Immature natural killer cell (primary cell): ENCODE data around the gene PLEKHA1. TPM values are rescaled to one million over a fixed set of nuclear protein-coding genes. Genes with fewer than 3 reads are reported as not detected.

Experiments used
- DNase-seq, 3 donors: peaks; one replicate each; pipeline ENCODE4 v3.0.0; 2022; ENCODE audit warnings: mixed read lengths in 1 of 3
- H3K27ac Mint-ChIP-seq, 6 donors: one replicate each; pipeline ENCODE4 v1.8.0; 2020; ENCODE audit warnings: mixed read lengths in 6 of 6, mild to moderate bottlenecking in 5 of 6, inconsistent platforms in 4 of 6, moderate library complexity in 3 of 6
- H3K27me3 Mint-ChIP-seq, 3 donors: one replicate each; pipeline ENCODE4 v1.8.0; 2020 to 2021; ENCODE audit warnings: low read depth in 3 of 3, mild to moderate bottlenecking in 3 of 3, mixed read lengths in 3 of 3, moderate library complexity in 3 of 3, inconsistent platforms in 1 of 3
- H3K36me3 Mint-ChIP-seq, 3 donors: one replicate each; pipeline ENCODE4 v1.8.0; 2020; ENCODE audit warnings: mixed read lengths in 3 of 3, inconsistent platforms in 2 of 3, mild to moderate bottlenecking in 2 of 3
- H3K4me1 Mint-ChIP-seq, 2 donors: one replicate each; pipeline ENCODE4 v1.8.0; 2020; ENCODE audit warnings: inconsistent platforms in 2 of 2, mild to moderate bottlenecking in 2 of 2, mixed read lengths in 2 of 2, moderate library complexity in 1 of 2
- H3K4me3 Mint-ChIP-seq, 5 donors: one replicate each; pipeline ENCODE4 v1.8.0; 2020; ENCODE audit warnings: mild to moderate bottlenecking in 5 of 5, mixed read lengths in 5 of 5, inconsistent platforms in 3 of 5, moderate library complexity in 3 of 5
- H3K9me3 Mint-ChIP-seq, 6 donors: one replicate each; pipeline ENCODE4 v1.8.0; 2020; ENCODE audit warnings: mild to moderate bottlenecking in 6 of 6, mixed read lengths in 6 of 6, inconsistent platforms in 4 of 6, moderate library complexity in 3 of 6
- polyA plus RNA-seq, 3 donors: library from polyadenylated mRNA; unstranded; fragments of 300-500 nt; fragmentation: Illumina TruSeq; gene quantifications; one replicate each; pipeline ENCODE4 v1.2.3, GENCODE V29; 2021

PLEKHA1 gene
- polyA plus RNA-seq = 100 to 1,000 TPM; 134 to 142 (median 140) TPM

DNA sequence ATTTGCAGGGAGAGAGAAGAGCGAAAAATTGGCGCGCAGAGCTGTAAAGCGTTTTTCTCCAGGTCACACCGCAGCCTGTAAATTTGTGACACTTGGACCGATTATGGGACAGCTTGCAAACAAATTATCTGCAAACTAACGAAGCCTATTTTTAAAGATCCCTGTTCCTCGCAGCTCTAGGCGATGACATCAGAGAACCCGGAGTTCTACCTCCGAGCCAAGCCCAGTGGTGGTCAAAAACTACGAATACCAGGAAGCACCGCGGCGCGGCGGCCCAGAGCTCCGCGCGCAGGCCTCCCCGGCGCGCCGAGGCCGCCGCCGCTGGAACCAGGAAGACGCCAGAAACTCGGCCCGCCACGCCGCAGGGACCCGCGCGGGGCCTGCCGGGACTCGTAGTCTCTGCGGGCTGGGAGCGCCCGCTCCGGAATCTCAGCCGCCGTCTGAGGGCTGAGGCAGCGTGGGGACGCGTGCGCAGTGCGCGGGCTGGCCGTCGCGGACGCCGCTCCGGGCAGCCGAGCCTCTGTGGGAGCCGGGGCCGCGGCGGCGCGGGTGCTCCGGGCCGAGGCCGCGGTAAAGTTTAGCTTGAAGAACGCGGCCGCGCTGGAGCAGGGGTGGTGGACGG is at the start of gene PLEKHA1:
Gene PLEKHA1 (plus strand): TSS at position 472 of the 622 bp plus-strand sequence. CDS start 18,493 bp downstream, outside the sequence.
- Mint-ChIP-seq H3K9me3 (no peaks in the 10 kb centered on the region), H3K4me3 (peak within 1 kb of the TSS; percentile 93 to 97 (median 94)), H3K4me1 (peaks cover 37 to 52% of the 10 kb centered on the region in 2 donors), H3K36me3 (peaks cover 0 to 6% (median under 1%) of the 10 kb centered on the region in 3 donors), H3K27me3 (peaks cover 8 to 18% (median 11%) of the 10 kb centered on the region in 3 donors), H3K27ac (peak within 1 kb of the TSS; percentile 91 to 98 (median 96))
- DNase-seq = peak; percentile 92 to 93 (median 92)

DNA sequence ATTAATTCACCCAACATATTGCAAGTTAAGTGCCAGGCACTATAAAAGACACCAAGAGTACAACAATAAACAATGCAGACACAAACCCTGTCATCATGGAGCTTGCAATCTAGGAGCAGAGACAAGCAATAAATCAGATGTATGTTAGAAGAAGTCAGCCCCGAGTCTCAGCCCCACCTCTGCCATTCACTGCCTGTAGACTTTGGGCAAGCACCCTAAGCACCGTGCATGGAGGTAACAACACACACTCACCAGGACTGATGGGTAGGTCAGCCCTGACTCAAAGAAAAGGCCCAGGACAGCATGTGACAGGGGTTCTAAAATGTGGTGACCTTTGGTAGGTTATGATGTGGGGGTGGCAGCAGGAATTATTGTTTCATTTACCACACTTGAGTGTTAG is 49.3 kb upstream of the PLEKHA1 start:
- Mint-ChIP-seq H3K36me3 (peaks cover 0 to 3% (median 0%) of the 10 kb centered on the region in 3 donors), H3K27ac (no peak overlapping the region), H3K4me1 (no peaks in the 10 kb centered on the region), H3K9me3 (peaks cover 0 to 11% (median 5%) of the 10 kb centered on the region in 6 donors), H3K4me3 (no peak overlapping the region), H3K27me3 (peaks cover 9 to 12% (median 9%) of the 10 kb centered on the region in 3 donors)
- DNase-seq = no peak

DNA sequence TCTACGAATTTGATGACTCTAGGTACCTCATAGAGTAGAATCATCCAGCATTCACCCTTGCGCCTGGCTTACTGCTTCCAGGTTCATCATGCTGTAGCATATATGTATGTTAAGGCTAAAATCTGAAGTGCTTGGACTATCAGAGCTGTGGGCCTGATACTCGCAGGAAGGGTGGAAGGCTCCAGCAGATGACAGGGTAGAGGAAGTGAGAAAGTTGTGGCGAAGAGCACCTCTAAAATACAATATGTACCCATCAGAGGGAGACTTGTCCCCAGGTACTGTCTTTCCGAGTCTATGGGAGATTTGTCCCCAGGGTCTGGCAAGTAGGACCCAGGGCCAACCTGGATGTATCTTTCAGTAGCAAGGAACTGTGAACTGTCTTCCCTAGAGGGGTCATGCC is 48.1 kb upstream of the PLEKHA1 start:
- Mint-ChIP-seq H3K27ac (no peak overlapping the region), H3K4me3 (no peak overlapping the region), H3K36me3 (no peaks in the 10 kb centered on the region), H3K4me1 (no peaks in the 10 kb centered on the region), H3K9me3 (peaks cover 0 to 2% (median 0%) of the 10 kb centered on the region in 6 donors), H3K27me3 (peaks cover 9 to 22% (median 11%) of the 10 kb centered on the region in 3 donors)
- DNase-seq = no peak

DNA sequence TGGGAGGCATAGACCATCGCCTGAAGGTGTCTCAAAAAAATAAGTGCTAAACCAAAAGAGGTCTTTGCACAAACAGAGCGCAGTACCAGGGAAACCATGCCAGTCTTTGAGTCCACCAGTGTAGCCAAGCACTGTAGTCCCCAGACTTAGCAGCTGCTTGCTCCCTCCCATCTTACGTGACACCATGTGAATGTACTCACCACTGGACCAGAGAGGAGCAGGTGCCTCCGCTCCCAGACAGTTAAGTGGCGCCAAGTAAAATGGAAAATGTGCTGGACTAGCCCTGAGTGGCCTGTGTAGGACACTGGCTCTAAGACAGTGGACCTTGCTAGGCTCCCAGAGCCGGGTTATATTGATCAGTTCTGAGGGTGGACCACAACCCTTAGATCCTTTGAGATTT is 47.7 kb upstream of the PLEKHA1 start:
- Mint-ChIP-seq H3K4me1 (no peaks in the 10 kb centered on the region), H3K27ac (peak overlapping the region in 1 of 6 donors; percentile 42), H3K27me3 (peaks cover 8 to 22% (median 11%) of the 10 kb centered on the region in 3 donors), H3K9me3 (peaks cover 0 to 2% (median 0%) of the 10 kb centered on the region in 6 donors), H3K36me3 (no peaks in the 10 kb centered on the region), H3K4me3 (no peak overlapping the region)
- no peak for DNase-seq

DNA sequence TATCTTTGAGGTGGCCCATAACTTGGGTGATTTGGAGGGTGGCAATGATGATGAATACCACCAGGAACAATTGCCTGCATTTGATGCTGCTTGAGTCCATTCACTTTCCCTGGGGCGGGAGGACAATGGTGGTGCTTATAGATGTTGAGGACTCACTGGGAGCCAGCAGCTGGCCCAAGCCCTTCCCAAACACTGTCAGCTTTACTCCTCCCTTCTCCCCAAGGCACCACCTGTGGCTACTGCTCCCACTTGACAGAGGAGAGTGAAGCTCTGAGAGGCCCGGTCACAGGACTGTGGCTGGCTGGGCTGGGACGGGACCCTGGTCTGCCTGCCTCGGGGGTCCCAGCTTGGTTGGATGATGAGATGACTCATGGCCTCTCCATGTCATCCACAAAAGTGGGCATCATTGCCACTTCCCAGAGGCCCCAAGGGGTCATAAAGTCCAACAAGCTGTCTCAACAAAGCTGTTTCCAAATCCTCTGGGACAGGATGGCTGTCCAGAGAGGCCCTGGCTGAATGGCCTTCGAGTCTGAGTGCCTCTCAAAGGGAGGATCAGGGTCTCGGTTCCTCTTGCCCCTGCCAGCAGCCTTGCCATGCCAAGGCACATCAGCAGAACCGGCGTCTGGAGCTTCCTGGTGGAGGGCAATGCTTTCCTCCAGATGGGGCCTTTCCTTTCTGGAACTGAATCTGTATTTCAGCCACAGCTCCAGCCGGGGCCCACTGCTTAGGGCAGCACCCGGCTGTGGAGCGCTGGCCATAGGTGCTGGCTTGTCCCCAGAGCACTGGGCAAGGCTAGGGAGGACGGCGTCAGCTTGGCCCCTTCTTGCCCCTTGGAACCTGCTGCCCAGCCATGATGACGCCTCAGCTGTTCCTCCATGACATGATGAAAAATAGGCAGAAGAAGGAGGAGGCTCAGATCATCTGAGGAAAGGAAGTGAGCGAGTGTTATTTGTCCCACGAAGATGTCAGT is 47.0 kb upstream of the PLEKHA1 start:
- H3K27ac Mint-ChIP-seq = no peak overlapping the region
- H3K27me3 Mint-ChIP-seq = peaks cover 8 to 19% (median 11%) of the 10 kb centered on the region in 3 donors
- no peaks in the 10 kb centered on the region for H3K36me3 Mint-ChIP-seq
- H3K9me3 Mint-ChIP-seq = peaks cover 0 to 2% (median 0%) of the 10 kb centered on the region in 6 donors
- no peaks in the 10 kb centered on the region for H3K4me1 Mint-ChIP-seq
- H3K4me3 Mint-ChIP-seq = no peak overlapping the region
- DNase-seq = no peak

DNA sequence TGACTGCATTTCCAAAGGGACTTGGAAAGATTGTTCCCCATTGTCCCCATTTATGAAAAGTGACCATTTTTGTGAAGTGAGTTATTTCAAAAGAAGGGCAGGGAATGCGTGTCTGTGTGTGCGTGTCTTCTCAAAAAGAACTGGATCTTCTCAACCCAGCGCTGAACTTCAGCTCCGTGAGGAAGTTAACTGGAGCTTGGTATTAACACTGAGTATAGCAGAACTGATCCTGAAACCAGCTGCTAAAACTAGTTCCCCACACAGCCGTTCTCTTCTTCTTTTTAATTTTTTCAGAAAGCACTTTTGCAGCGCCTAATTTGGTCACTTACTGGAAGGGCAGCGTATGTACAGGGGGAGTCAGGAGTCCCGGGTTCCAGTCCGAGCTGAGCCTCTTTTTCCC is 45.8 kb upstream of the PLEKHA1 start:
- H3K27ac Mint-ChIP-seq = no peak overlapping the region
- peaks cover 0 to 2% (median 0%) of the 10 kb centered on the region in 6 donors for H3K9me3 Mint-ChIP-seq
- peaks cover 8 to 15% (median 11%) of the 10 kb centered on the region in 3 donors for H3K27me3 Mint-ChIP-seq
- H3K4me3 Mint-ChIP-seq = no peak overlapping the region
- H3K4me1 Mint-ChIP-seq = no peaks in the 10 kb centered on the region
- H3K36me3 Mint-ChIP-seq = no peaks in the 10 kb centered on the region
- DNase-seq = no peak

DNA sequence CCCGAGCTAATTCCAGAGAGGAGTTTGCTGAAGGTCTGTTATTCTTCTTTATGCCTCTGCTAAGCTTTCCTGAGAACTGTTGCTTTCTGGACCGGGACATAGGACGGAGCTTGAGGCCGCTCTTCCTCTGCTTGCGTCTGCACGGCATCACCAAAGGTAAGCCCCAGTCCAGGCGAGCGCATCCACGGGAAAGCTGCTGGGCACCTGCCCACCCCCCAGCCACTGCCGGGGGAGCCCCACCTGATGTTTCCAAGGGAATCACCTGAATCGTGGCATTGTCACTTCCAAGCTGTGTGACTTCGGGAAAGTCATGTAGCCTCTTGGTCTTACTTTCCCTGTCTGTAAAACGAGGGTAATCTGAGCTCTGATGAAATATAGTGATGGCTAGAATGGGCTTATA is 45.1 kb upstream of the PLEKHA1 start:
- no peaks in the 10 kb centered on the region for H3K4me1 Mint-ChIP-seq
- H3K27me3 Mint-ChIP-seq = peaks cover 8 to 13% (median 11%) of the 10 kb centered on the region in 3 donors
- no peak overlapping the region for H3K27ac Mint-ChIP-seq
- peaks cover 0 to 2% (median 0%) of the 10 kb centered on the region in 6 donors for H3K9me3 Mint-ChIP-seq
- no peaks in the 10 kb centered on the region for H3K36me3 Mint-ChIP-seq
- no peak overlapping the region for H3K4me3 Mint-ChIP-seq
- DNase-seq = no peak

DNA sequence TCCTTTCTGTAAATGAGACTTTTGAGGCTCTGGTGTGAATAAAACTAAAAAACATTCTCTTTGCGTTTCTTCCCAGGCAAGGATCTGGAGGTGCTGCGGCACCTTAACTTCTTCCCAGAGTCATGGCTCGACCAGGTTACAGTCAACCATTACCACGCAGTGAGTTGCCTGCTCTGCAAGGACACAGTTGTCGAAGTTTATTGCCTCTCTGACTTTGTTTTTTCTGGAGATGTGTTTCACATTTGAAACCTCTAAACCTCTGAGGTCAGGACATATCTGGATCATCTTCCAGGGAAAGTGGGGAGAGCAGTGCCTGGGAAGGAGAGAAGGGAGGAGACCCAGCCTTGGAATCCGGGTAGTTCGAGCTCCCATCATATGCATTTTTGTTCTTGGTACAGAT is 43.4 kb upstream of the PLEKHA1 start:
- Mint-ChIP-seq H3K4me3 (no peak overlapping the region), H3K4me1 (no peaks in the 10 kb centered on the region), H3K27me3 (peaks cover 7 to 14% (median 13%) of the 10 kb centered on the region in 3 donors), H3K27ac (no peak overlapping the region), H3K9me3 (peaks cover 0 to 1% (median 0%) of the 10 kb centered on the region in 6 donors), H3K36me3 (no peaks in the 10 kb centered on the region)
- no peak for DNase-seq

DNA sequence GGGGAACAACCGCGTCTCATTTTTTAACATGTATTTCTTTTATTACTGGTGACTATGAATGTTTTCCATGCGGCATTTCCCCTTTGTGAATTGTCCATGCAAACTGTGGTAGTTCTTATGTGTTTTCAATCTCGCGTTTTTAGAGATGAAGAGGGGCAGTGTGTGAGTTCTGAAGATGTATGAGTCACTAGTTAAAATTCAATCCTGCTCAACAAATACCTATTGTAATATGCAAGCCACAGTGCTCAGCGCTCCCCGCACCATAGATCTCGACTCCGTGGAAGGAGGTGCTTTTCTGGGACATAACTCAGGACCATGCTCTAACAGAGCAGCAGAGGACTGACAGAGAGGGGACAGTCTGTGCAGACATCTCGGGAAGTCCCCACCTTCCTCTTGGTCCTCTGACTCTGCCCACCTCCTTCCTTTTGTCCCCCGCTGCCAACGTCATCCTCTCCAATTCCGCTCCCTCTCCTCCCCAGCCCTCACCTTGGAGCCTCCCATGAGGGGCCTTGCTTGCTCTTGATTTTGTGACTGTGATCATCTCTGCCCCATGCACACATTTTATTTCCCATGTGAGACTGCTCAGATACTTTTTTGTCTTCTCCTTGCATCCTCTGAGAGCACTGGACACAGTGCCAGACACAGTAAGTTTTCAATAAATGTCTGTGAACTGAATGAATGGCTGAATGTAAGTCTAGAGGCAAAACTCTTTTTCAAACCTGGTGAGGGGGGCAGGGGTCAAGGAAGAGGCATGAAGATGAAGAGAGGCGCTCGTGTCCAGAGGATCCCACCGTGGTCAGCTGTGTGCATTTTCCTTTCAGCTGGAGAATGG is 42.7 kb upstream of the PLEKHA1 start:
- Mint-ChIP-seq H3K4me1 (no peaks in the 10 kb centered on the region), H3K9me3 (no peaks in the 10 kb centered on the region), H3K27ac (no peak overlapping the region), H3K4me3 (no peak overlapping the region), H3K36me3 (no peaks in the 10 kb centered on the region), H3K27me3 (peaks cover 6 to 13% (median 12%) of the 10 kb centered on the region in 3 donors)
- no peak for DNase-seq

DNA sequence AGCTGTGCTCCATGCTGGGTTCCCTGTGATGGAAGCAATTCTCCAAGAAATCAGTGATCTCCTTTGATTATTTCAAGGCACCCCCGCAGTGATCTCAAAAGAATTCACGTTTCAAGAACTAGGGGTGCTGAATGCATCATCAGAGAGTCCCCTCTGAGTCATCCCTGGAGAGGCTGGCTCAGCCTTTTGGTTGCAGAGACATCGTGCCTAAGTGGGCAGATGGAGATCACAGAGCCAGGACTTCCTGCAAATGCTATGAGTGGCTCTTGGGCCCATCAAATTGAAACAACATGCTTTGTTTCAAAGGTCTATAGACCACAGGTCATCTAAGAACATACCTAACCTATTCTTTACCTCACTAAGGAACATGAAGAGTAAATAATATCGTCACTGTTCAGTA is 41.5 kb upstream of the PLEKHA1 start:
- no peaks in the 10 kb centered on the region for H3K9me3 Mint-ChIP-seq
- no peaks in the 10 kb centered on the region for H3K36me3 Mint-ChIP-seq
- no peak for DNase-seq
- H3K4me1 Mint-ChIP-seq = no peaks in the 10 kb centered on the region
- H3K27me3 Mint-ChIP-seq = peaks cover 6 to 13% (median 12%) of the 10 kb centered on the region in 3 donors
- H3K27ac Mint-ChIP-seq = no peak overlapping the region
- H3K4me3 Mint-ChIP-seq = no peak overlapping the region

DNA sequence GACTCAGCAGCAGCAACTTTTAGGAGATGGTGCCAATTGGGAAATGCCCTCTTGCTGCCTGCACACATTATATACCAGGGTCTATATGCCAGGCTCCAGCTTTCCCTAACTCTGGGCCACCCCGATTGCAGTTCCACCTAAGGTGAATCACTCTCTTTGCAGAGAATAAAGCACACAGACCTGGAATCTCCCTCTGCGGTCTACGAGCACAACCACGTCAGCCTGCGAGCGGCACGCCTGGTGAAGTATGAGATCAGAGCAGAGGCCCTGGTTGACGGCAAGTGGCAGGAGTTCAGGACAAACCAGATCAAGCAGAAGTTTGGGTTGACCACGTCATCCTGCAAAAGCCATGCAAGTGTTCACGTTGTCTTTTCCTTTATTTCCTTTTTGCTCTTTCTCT is 38.2 kb upstream of the PLEKHA1 start:
- no peak overlapping the region for H3K27ac Mint-ChIP-seq
- H3K9me3 Mint-ChIP-seq = no peaks in the 10 kb centered on the region
- H3K27me3 Mint-ChIP-seq = peaks cover 4 to 6% (median 4%) of the 10 kb centered on the region in 3 donors
- no peak overlapping the region for H3K4me3 Mint-ChIP-seq
- H3K36me3 Mint-ChIP-seq = no peaks in the 10 kb centered on the region
- no peak for DNase-seq
- H3K4me1 Mint-ChIP-seq = no peaks in the 10 kb centered on the region

DNA sequence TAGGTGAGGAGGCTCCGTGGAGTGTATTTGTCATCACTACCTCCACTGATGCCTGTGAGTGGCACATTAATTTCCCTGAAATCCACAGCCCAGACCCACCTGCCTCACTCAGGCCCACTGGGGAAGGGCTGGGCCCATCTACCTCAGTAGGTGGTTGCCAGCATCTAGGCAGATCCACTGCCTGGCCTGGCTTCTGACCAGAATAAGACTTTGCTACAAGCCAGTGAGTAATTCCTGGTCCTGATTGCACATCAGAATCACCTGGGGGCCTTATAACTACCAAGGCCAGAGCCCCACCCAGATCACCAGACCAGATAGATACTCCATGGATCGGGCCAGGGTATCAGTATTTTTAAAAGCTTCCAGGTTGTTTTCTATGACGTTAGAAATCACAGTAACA is 37.5 kb upstream of the PLEKHA1 start:
- Mint-ChIP-seq H3K36me3 (no peaks in the 10 kb centered on the region), H3K9me3 (no peaks in the 10 kb centered on the region), H3K4me1 (no peaks in the 10 kb centered on the region), H3K27me3 (peaks cover 2 to 6% (median 3%) of the 10 kb centered on the region in 3 donors), H3K4me3 (no peak overlapping the region), H3K27ac (no peak overlapping the region)
- DNase-seq = no peak

DNA sequence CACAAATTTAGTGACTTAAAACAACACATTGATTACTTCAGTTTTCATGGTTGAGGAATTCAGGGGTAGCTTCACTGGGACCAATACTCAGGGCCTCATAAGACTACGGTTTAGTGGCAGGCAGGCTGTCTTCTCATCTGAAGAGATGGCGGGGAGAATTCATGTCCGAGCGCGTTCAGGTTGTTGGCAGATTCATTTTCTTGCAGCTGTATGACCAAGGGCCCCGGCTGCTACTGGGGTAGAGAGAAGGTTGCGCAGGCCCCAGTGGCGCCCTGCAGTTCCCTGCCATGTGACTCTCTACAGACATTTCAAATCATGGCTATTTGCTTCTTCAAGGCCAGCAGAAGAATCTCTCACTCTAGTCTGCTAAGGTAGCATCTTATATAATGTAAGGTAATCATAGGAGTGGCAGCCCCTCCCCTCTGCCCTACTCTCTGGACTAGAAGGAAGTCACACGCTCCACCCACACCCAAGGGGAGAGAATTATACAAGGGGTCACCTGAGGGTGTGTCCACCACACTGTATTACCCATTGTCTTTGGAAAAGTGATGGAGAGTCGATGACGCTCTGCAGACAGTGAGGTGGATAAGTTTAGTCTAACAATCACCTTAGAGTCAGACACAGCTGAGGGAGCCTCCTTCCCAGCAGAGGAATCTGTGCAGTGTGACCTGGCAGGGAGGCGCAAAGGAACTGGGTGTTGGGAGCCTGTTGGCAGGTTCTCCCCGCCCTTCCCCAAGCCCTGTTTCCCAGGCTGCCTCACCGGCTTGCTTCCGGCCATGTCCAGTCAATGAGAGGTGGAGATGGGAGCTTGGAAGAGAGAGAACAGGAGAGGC is 35.7 kb upstream of the PLEKHA1 start:
- H3K27ac Mint-ChIP-seq = no peak overlapping the region
- peaks cover 0 to 7% (median 5%) of the 10 kb centered on the region in 3 donors for H3K27me3 Mint-ChIP-seq
- no peak overlapping the region for H3K4me3 Mint-ChIP-seq
- no peak for DNase-seq
- H3K36me3 Mint-ChIP-seq = no peaks in the 10 kb centered on the region
- peaks cover 3 to 7% of the 10 kb centered on the region in 2 donors for H3K4me1 Mint-ChIP-seq
- no peaks in the 10 kb centered on the region for H3K9me3 Mint-ChIP-seq
